Measurements from ENCODE around the gene SPDYE9.
"Not testable (repeated sequence)": the region's sequence is repeated elsewhere in the genome, so short reads cannot be mapped to it uniquely, and the experiment has no call there.

DNA sequence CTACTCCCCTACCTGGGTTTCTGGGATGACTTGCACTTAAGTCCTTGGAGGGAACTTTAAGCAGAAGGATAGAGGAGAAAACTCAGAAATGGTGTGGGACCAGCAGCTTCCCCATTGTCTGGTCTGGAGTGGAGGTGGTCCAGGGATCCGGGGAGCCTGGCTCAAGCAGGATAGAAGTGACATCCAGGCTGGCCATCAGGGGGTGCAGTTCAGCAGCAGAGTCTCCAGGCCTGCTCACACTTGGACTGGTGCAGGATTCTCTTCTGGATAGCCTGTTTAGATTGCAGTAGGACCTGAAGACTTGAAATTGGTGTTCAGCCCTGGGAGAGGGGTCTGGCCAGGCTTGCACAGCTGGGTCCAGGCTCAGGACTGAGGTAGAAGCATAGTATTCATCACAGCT, 38.3 kb upstream of the SPDYE9 start:
- TF ChIP-seq, protein P1, sequence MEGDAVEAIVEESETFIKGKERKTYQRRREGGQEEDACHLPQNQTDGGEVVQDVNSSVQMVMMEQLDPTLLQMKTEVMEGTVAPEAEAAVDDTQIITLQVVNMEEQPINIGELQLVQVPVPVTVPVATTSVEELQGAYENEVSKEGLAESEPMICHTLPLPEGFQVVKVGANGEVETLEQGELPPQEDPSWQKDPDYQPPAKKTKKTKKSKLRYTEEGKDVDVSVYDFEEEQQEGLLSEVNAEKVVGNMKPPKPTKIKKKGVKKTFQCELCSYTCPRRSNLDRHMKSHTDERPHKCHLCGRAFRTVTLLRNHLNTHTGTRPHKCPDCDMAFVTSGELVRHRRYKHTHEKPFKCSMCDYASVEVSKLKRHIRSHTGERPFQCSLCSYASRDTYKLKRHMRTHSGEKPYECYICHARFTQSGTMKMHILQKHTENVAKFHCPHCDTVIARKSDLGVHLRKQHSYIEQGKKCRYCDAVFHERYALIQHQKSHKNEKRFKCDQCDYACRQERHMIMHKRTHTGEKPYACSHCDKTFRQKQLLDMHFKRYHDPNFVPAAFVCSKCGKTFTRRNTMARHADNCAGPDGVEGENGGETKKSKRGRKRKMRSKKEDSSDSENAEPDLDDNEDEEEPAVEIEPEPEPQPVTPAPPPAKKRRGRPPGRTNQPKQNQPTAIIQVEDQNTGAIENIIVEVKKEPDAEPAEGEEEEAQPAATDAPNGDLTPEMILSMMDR (conservative IDR thresholded peaks at IDR 0.05 in 1 of 2, IDR thresholded peaks at IDR 0.05 in 1 of 2; ENCODE audit: extremely low read depth in 1 of 2, insufficient read depth in 1 of 2, low read depth in 1 of 2, low read length in 2 of 2) = not testable (repeated sequence)
- TF ChIP-seq EZH2 (IDR thresholded peaks at IDR 0.05; ENCODE audit: borderline replicate concordance, low read length) = not testable (repeated sequence)
